Stimulated activated CD8-positive, alpha-beta memory T cell treated with anti-CD3 and anti-CD28 coated beads, Interleukin-2, amount 100 ng/mL, for 48 hours (primary cell): Measurements from ENCODE around the gene CTIF.

Experiments used
- DNase-seq, 2 donors: peaks; one replicate each; pipeline ENCODE4 v3.0.0-alpha.2; 2020; ENCODE audit warnings: low read depth in 2 of 2

Gene CTIF

DNA sequence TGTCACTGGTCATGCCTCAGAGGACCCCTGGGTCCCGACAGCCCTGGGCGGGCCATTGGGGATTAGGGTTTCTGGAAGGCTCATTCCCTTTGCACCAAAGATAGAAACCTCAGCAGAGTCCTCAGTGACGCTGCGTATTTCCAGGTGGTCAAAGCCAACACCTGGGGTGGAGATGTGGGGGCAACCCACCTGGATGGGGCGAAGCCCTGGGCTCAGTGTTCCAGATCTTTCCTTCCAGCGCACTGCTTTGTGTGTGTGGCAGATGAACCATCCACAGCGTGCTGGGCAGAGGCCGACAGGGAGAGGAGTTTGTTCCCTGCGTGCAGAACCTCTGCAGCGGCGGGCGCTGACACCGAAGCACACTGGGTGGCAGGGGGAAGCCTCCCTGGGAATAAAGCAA is 143.9 kb downstream of the CTIF start:
- DNase-seq: no peak

DNA sequence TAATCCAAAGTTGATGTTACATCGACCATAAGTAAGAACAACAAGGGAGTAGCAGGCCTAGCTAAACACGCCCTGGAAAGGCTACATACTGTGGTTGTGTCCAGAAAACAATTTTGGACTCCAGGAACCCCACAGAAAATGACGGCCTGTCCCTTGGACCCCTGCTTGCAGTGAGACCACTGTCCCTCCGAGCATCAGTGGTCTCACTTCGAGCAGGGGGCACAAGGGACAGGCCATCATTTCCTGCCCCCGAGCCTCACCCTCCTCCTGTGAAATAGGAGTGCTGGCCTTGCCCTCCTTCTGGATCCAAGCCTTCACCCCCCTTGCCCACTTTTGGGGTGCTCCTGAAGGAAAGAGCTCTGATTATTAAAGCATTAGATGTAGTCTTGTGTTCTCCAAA is 144.4 kb downstream of the CTIF start:
- DNase-seq: no peak

- DNase-seq: no peak
These were observed 144.8 kb downstream of the CTIF start for GRCh38 chr18:48683661-48684060.

DNA sequence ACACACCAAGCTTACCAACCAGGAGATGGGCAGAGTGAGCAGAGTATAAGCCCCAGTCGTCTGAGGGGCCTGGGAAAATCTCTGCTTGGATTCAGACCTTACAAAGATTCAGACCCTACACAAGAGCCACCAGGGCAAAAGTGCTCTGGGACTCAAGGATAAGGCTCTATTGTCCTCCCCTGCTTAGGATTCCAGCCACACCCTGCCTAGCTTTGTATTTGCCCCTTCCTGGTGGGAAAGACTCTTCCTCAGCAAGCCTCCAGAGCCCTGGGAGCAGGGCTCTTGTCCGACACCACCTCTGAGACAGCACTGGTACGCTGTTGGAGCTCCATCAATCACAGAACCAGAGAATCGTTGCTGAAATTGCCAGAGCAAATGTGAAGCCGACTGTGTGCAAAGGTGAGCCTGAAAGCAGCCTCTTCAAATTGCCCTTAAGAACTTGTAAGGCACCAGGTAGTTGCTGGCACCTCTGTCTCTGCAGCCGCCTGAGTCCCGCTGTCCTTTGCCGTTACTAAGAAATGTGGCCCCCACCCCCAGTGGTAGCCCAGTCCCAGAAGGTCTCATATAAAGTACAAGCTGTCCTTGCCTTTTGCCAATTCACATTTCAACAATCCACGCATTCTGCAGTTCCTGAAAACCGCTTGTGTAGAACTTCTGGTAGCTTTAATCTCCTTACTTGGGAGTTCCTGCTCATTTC is 148.7 kb downstream of the CTIF start:
- DNase-seq: no peak

- no peak for DNase-seq
These were observed 150.1 kb downstream of the CTIF start for GRCh38 chr18:48688961-48689360.

DNA sequence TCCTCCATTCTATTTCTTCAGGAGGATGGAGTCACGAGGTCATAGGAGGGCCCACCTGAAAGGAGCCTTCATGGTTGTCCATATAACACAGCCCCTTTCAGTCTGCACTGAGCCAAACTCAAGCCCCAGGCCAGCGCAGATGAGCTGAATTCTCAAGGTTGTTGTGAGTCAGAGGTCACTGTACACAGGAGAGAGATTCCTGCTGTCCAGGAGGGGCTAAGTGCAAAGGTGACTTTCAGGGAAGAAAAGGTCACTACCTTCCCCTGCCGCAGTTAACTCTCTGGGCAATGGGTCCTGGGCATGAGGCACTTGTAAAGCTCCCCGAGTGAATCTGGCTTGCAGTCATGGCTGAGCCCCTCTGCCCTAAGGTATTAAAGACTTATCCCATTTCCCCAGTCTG is 150.7 kb downstream of the CTIF start:
- no peak for DNase-seq

DNA sequence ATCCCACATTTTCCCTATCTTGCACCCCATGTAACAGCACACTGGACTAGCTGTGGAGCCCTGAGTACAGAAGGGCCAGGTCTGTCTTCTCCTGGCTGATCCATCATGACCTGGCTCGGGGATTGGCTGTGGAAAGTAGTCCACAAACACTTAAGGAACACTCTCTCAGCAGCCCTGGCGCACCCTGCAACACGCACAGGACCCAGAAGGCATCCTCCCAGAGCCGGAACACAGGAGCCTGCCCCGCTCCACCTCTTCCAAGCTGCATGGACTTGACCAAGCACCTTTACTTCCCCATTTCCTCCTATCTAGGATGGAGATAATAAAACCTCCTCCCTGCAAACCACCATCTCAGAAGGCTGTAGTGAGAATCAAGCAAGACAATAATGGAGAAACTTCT is 151.7 kb downstream of the CTIF start:
- DNase-seq: no peak

DNA sequence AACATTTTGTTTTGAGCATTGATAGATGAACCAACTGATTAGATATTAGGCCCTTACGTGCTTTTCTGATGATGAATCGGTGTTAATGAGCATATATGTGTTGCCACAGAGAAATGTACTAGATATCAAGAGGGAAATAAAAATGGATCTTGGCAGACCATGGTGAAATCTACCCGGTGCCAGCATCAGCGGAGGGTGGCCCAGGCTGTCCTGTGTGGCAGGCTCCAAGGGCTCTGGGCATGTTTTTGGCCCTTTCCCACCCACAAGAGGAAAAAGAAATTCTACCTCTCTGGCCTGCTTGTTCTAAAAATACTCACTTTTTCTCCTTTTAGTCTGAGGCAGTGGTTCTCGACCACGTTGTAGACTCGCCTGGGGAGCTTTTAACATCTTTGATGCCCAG is 154.2 kb downstream of the CTIF start:
- no peak for DNase-seq

DNA sequence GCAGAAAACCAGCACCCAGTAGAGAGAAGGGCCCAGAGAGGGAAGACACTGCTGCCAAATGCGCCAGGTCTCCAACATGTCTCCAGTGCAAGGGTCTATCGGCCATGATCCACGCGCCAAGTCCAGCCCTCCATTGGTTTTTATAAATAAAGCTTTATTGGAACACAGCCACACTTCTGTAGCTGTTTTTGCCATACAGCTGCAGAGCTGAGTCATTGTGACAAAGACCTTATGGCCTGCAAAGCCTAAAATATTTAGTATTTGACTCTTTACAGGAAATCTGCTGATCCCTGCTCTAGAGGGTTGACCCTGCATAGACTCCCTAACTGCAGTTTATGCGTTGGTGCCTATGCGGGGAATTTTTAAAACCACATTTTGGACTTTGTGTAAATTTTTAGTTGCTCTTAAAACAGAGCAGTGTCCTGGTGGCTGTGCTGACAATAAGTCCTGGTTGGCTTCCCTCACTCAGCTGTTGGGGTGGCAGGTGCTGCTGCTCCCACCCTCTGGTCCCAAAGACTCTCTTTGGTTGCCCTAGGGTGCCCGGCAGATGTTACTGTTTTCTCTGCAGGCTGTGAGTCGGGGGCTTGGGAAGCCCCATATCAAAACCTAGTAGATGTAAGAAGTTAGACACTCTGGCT is 154.9 kb downstream of the CTIF start:
- no peak for DNase-seq

- no peak for DNase-seq
These were observed 155.5 kb downstream of the CTIF start for GRCh38 chr18:48694295-48694694.

DNA sequence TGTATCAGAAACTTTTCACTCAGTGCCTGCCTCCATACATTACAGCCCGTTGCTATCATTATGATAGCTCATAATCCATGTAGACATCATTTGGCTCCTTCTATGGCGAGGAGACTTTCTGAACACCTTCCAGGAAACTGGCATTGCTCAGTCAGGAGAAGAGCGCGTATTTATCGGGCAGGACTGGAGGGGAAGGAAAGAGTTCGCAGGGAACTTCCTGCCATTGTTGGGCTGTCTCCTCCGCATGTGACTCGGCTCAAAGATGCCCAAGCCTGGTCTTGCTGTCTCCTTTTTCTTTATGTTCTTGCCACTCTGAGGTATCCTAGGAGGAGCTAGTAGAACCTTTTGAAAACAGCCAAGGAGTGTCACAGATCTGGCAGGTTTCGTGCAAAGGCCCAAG is 156.8 kb downstream of the CTIF start:
- no peak for DNase-seq

GRCh38 chr18:48696218-48696617 is 157.4 kb downstream of the CTIF start:
- no peak for DNase-seq

DNA sequence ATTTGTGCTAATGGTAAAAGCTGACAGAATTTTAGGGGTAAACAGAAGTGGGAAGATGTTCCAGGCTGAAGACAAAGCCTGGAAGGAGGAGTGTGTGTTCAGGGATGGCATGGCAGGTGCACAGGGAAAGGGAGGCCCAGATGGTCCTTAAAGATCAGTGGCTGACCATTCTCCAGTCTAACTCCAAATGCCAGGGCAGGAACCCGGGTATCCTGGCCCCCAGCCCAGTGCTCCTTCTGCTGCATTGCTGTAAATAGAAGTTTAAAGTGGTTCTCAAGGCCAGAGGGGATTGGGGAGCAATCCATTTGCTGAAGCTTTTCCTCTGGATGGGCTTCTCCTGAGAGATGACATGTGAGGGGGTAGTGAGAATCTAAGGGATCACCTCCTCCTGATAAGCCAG is 158.6 kb downstream of the CTIF start:
- no peak for DNase-seq

DNA sequence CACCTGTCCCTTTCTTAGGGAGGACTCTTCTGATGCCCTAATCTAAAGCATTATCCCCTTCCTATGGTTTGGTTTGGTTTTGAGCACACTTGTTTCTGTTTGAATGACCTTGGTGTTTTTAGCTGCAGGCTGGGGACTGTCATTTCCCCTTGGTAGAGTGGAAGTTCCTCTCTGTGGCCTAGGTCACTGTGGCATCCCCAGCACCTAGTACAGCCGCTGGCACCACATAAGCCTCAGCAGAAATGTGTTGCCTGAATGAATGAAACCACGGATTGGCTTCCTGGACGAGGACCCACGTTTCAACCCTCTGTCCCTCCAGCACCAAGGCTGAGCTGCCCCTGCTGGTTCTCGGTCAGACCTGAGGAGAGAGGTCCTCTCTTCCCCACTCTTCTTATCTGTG is 159.9 kb downstream of the CTIF start:
- DNase-seq: no peak

GRCh38 chr18:48699761-48700160 is 160.9 kb downstream of the CTIF start:
- no peak for DNase-seq

GRCh38 chr18:48700446-48700845 is 161.6 kb downstream of the CTIF start:
- no peak for DNase-seq

DNA sequence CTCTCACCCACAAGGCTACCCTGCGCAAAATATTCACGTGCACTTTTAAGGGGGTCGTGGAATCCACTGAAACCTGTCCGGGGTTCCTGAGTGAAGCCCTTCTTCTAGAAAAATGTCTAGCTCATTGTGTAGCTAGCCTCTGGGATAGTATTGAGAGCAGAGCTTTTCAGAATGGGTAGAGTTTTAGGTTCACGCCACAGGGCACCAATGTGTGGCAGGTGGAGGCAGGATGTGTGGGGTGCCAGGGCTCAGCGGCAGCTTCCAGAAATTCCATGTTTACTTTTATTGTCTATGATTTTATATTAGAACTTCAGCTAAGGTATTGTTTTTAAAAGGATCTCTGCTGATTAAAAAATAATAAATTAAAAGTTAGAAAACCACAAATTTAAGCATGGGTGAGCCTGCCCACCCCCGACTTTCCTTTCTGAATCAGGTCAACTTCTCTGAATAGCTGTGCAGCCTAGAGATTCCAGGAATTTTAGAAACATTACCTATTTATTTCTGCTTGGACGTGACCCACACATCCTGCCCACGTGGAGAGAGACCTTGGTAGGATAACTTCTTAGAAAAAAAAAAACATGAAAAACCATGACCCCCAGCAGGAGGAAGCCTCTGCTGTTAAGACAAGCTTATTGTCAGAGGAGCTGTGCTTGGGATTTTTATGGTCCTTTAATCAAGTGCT is 163.7 kb downstream of the CTIF start:
- no peak for DNase-seq

DNA sequence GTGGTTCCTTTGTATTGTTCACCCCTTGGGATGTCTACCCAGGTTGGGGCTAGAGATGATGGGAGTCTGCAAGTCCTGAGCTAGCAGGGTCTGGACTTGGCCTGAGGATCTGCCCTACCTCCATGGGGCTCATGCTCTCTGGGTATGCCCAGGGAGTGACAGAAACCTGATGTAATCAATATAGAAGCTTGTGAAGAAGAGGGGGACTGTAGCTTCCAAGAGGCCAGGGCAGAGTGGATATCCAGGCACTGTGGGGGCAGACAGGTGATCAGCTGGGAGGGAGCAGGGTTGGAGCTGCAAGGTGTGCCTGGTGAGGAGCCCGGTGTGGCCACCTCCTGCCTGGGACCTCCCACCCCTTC is 164.2 kb downstream of the CTIF start:
- no peak for DNase-seq

DNA sequence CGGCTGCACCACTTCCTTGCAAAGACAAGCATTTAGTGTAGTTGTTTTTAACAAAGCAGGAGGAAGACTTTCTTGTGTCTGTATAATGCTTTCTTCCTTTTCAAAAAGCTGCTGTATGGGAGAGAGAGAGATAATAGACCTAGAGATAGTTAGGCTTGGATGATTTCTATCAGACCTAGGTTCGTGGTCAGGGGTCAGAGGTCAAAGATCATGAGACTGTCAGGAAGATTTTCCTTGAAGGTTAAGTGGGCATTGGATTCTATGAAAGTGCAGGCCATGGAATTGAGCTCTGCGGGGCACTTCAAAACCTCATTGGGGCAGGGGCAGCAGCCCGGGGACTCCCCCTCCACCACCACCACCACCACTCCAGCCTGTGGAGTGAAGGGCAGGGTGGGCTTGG is 164.6 kb downstream of the CTIF start:
- DNase-seq: no peak

DNA sequence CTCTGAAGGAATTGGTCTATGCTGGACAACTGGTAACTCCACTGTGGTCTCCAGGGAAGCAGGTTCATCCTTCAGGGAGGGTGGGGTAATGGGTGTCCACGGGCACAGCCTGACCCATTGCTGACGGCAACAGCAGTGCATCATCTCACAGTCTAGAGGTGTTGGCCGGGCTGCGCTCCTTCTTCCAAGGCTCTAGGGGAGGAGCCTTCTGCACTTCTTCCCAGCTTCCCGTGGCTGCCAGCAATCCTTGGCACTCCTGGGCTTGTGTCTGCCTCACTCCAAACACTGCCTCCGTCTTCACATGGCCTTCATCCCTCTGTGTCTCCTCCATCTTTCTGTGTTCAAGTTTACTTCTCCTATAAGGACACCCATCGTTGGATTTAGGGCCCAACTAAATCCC is 166.2 kb downstream of the CTIF start:
- no peak for DNase-seq

DNA sequence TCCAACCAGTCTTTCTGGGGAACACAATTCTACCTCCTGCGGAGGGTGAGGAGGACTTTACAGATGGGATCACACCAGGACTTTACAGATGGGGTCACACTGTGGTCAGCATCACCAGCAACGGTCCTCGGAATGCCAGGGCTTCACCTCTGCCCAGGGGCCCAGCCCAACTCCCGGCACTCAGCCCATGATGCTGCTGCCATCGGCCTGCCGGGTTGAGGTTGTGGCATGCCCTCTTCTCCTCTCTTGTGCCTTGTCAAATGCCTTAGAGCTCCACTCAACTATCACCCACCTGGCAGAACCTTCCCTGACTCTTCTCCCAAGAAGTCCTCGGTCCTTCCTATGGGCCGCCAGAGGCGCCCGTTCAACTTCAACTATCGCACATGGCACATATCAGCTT is 166.7 kb downstream of the CTIF start:
- no peak for DNase-seq

DNA sequence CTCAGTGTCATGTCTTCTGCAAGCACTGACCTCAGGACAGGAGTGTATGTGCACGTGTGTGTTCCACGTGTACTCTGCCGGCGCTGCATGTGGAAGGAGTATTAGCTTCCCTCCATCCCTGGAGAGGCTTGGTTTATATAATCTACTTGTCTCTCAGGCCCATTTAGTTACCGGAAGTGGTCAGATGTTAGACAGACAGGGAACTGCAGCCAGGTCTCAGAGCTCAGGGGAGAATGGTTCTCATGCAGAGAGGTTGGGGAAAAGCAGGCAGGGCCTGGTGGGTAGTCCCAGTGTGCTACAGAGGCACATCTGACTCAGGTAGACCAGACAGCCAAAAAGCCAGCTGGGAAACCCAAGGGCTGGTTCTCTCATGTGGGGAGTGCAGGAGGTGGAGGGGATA is 167.9 kb downstream of the CTIF start:
- DNase-seq: no peak

- no peak for DNase-seq
These were observed 168.9 kb downstream of the CTIF start for GRCh38 chr18:48707636-48708296.
